Measurements from ENCODE around the gene RNLS.
A peak's percentile ranks its signal among the peaks of the same experiment; 100 is the strongest.

Gene RNLS

GRCh38 chr10:88232983-88233543, 350.1 kb downstream of the RNLS start:
- no peak for DNase-seq (ENCODE audit: low spot score)

GRCh38 chr10:88232029-88232895, 350.9 kb downstream of the RNLS start:
- no peak for DNase-seq (ENCODE audit: low spot score)

GRCh38 chr10:88230251-88230650, 352.9 kb downstream of the RNLS start:
- no peak for DNase-seq (ENCODE audit: low spot score)

- DNase-seq (ENCODE audit: low spot score) = no peak
Observed at GRCh38 chr10:88228130-88228529, 355.0 kb downstream of the RNLS start.

- peak; percentile 83 for DNase-seq (ENCODE audit: low spot score)
Observed at GRCh38 chr10:88227342-88228018, 355.6 kb downstream of the RNLS start.

- no peak for DNase-seq (ENCODE audit: low spot score)
Observed at GRCh38 chr10:88226891-88227290, 356.2 kb downstream of the RNLS start.

- no peak for DNase-seq (ENCODE audit: low spot score)
Observed at GRCh38 chr10:88226071-88226659, 357.0 kb downstream of the RNLS start.

Small RNA genes within 50 kb of the gene (small RNA-seq; reads per million reads assigned to genes)
- gene AL353149.1 (0 reads per million in 2 experiments), gene RF00019 (0 reads per million in 2 experiments)

All from SK-N-DZ (cell line).